Dendritic cell treated with granulocyte-macrophage colony-stimulating factor and Interleukin-4, amounts not matched to agents 40 ng/mL and 50 ng/mL, for 4 days (primary cell): ENCODE results near the gene TECTA.
"Not testable (repeated sequence)": the region's sequence is repeated elsewhere in the genome, so short reads cannot be mapped to it uniquely, and the experiment has no call there.

ENCODE experiments used
- H3K27ac Mint-ChIP-seq: one replicate; pipeline ENCODE4 v1.8.0; 2022; ENCODE audit warnings: mild to moderate bottlenecking, mixed read lengths
- H3K27me3 Mint-ChIP-seq: one replicate; pipeline ENCODE4 v1.8.0; 2022; ENCODE audit warnings: mild to moderate bottlenecking, mixed read lengths
- H3K36me3 Mint-ChIP-seq: one replicate; pipeline ENCODE4 v1.8.0; 2022; ENCODE audit warnings: low read depth, mixed read lengths
- H3K4me1 Mint-ChIP-seq: one replicate; pipeline ENCODE4 v1.8.0; 2022; ENCODE audit warnings: low read depth, mixed read lengths
- H3K4me3 Mint-ChIP-seq: one replicate; pipeline ENCODE4 v1.8.0; 2022; ENCODE audit warnings: mild to moderate bottlenecking, moderate library complexity, mixed read lengths
- H3K9me3 Mint-ChIP-seq: one replicate; pipeline ENCODE4 v1.8.0; 2022; ENCODE audit warnings: mixed read lengths
- intact Hi-C: fragments of 100-400 bp; cut with micrococcal nuclease; formaldehyde crosslinking; loops from one replicate; pipeline ENCODE4 v1.15.0; 2022

Gene TECTA

GRCh38 chr11:121106812-121107211 lies 5.8 kb downstream of the TECTA start:
- intact Hi-C loops, result no loop called here
- peaks cover 21% of the 10 kb centered on the region for H3K27me3 Mint-ChIP-seq
- H3K4me1 Mint-ChIP-seq, result no peaks in the 10 kb centered on the region
- H3K27ac Mint-ChIP-seq, result no peak overlapping the region
- H3K36me3 Mint-ChIP-seq, result no peaks in the 10 kb centered on the region
- H3K9me3 Mint-ChIP-seq, result no peaks in the 10 kb centered on the region
- H3K4me3 Mint-ChIP-seq, result no peak overlapping the region

- intact Hi-C loops, result no loop called here
- H3K4me1 Mint-ChIP-seq, result no peaks in the 10 kb centered on the region
- H3K36me3 Mint-ChIP-seq, result no peaks in the 10 kb centered on the region
- no peaks in the 10 kb centered on the region for H3K9me3 Mint-ChIP-seq
- H3K27me3 Mint-ChIP-seq, result peaks cover 33% of the 10 kb centered on the region
- H3K27ac Mint-ChIP-seq, result no peak overlapping the region
- no peak overlapping the region for H3K4me3 Mint-ChIP-seq
Measured at GRCh38 chr11:121108413-121108812, 7.4 kb downstream of the TECTA start.

GRCh38 chr11:121109471-121109870 lies 8.4 kb downstream of the TECTA start:
- Mint-ChIP-seq H3K27ac (no peak overlapping the region), H3K4me3 (no peak overlapping the region), H3K9me3 (no peaks in the 10 kb centered on the region), H3K4me1 (no peaks in the 10 kb centered on the region), H3K27me3 (peaks cover 33% of the 10 kb centered on the region), H3K36me3 (no peaks in the 10 kb centered on the region)
- intact Hi-C loops, result no loop called here

GRCh38 chr11:121109916-121110586 lies 9.0 kb downstream of the TECTA start:
- no peak overlapping the region for H3K27ac Mint-ChIP-seq
- H3K27me3 Mint-ChIP-seq, result peaks cover 33% of the 10 kb centered on the region
- no peaks in the 10 kb centered on the region for H3K9me3 Mint-ChIP-seq
- H3K36me3 Mint-ChIP-seq, result no peaks in the 10 kb centered on the region
- intact Hi-C loops, result loop anchor here (5.0 kb wide), 1 partner anchor 173 kb away; no protein-coding TSS in a partner anchor
- H3K4me3 Mint-ChIP-seq, result no peak overlapping the region
- no peaks in the 10 kb centered on the region for H3K4me1 Mint-ChIP-seq

- Mint-ChIP-seq H3K36me3 (no peaks in the 10 kb centered on the region), H3K4me3 (no peak overlapping the region), H3K9me3 (no peaks in the 10 kb centered on the region), H3K4me1 (no peaks in the 10 kb centered on the region), H3K27ac (no peak overlapping the region), H3K27me3 (peaks cover 33% of the 10 kb centered on the region)
- intact Hi-C loops, result loop anchor here (5.0 kb wide), 1 partner anchor 174 kb away; no protein-coding TSS in a partner anchor
Measured at GRCh38 chr11:121110871-121111724, 10.1 kb downstream of the TECTA start.

- no peak overlapping the region for H3K4me3 Mint-ChIP-seq
- no peaks in the 10 kb centered on the region for H3K36me3 Mint-ChIP-seq
- intact Hi-C loops, result loop anchor here (5.0 kb wide), 1 partner anchor 175 kb away; no protein-coding TSS in a partner anchor
- H3K9me3 Mint-ChIP-seq, result no peaks in the 10 kb centered on the region
- peaks cover 33% of the 10 kb centered on the region for H3K27me3 Mint-ChIP-seq
- no peaks in the 10 kb centered on the region for H3K4me1 Mint-ChIP-seq
- H3K27ac Mint-ChIP-seq, result no peak overlapping the region
Measured at GRCh38 chr11:121112498-121113455, 11.7 kb downstream of the TECTA start.

GRCh38 chr11:121113611-121114010 lies 12.6 kb downstream of the TECTA start:
- intact Hi-C loops, result loop anchor here (5.0 kb wide), 1 partner anchor 176 kb away; no protein-coding TSS in a partner anchor
- no peaks in the 10 kb centered on the region for H3K9me3 Mint-ChIP-seq
- H3K27me3 Mint-ChIP-seq, result peaks cover 32% of the 10 kb centered on the region
- no peaks in the 10 kb centered on the region for H3K4me1 Mint-ChIP-seq
- no peak overlapping the region for H3K27ac Mint-ChIP-seq
- no peaks in the 10 kb centered on the region for H3K36me3 Mint-ChIP-seq
- no peak overlapping the region for H3K4me3 Mint-ChIP-seq

GRCh38 chr11:121115024-121115423 lies 14.0 kb downstream of the TECTA start:
- H3K4me1 Mint-ChIP-seq, intact Hi-C loops, H3K9me3 Mint-ChIP-seq, H3K36me3 Mint-ChIP-seq, H3K27ac Mint-ChIP-seq, H3K4me3 Mint-ChIP-seq: not testable (repeated sequence)
- peaks cover 28% of the 10 kb centered on the region for H3K27me3 Mint-ChIP-seq

- H3K27me3 Mint-ChIP-seq, result peaks cover 7% of the 10 kb centered on the region
- no peak overlapping the region for H3K27ac Mint-ChIP-seq
- H3K4me3 Mint-ChIP-seq, result no peak overlapping the region
- peaks cover 9% of the 10 kb centered on the region for H3K9me3 Mint-ChIP-seq
- no peaks in the 10 kb centered on the region for H3K4me1 Mint-ChIP-seq
- intact Hi-C loops, result no loop called here
- H3K36me3 Mint-ChIP-seq, result no peaks in the 10 kb centered on the region
Measured at GRCh38 chr11:121117788-121118187, 16.7 kb downstream of the TECTA start.

- H3K36me3 Mint-ChIP-seq, result no peaks in the 10 kb centered on the region
- peaks cover 12% of the 10 kb centered on the region for H3K9me3 Mint-ChIP-seq
- no peaks in the 10 kb centered on the region for H3K4me1 Mint-ChIP-seq
- H3K27me3 Mint-ChIP-seq, result peaks cover 3% of the 10 kb centered on the region
- no peak overlapping the region for H3K4me3 Mint-ChIP-seq
- H3K27ac Mint-ChIP-seq, result no peak overlapping the region
- intact Hi-C loops, result no loop called here
Measured at GRCh38 chr11:121119440-121119839, 18.4 kb downstream of the TECTA start.

GRCh38 chr11:121122328-121122727 lies 21.3 kb downstream of the TECTA start:
- H3K27ac Mint-ChIP-seq, result no peak overlapping the region
- no peaks in the 10 kb centered on the region for H3K4me1 Mint-ChIP-seq
- H3K4me3 Mint-ChIP-seq, result no peak overlapping the region
- H3K27me3 Mint-ChIP-seq, result peaks cover 5% of the 10 kb centered on the region
- intact Hi-C loops, result no loop called here
- H3K9me3 Mint-ChIP-seq, result peaks cover 12% of the 10 kb centered on the region
- H3K36me3 Mint-ChIP-seq, result no peaks in the 10 kb centered on the region

GRCh38 chr11:121123496-121124069 lies 22.5 kb downstream of the TECTA start:
- Mint-ChIP-seq H3K4me1 (no peaks in the 10 kb centered on the region), H3K4me3 (no peak overlapping the region), H3K27ac (no peak overlapping the region), H3K36me3 (no peaks in the 10 kb centered on the region), H3K27me3 (peaks cover 5% of the 10 kb centered on the region), H3K9me3 (peaks cover 12% of the 10 kb centered on the region)
- intact Hi-C loops, result no loop called here

GRCh38 chr11:121127809-121128208 lies 26.8 kb downstream of the TECTA start:
- peaks cover 3% of the 10 kb centered on the region for H3K27me3 Mint-ChIP-seq
- peaks cover 2% of the 10 kb centered on the region for H3K9me3 Mint-ChIP-seq
- no peak overlapping the region for H3K4me3 Mint-ChIP-seq
- H3K36me3 Mint-ChIP-seq, result no peaks in the 10 kb centered on the region
- no peaks in the 10 kb centered on the region for H3K4me1 Mint-ChIP-seq
- intact Hi-C loops, result no loop called here
- H3K27ac Mint-ChIP-seq, result no peak overlapping the region
